NT2/D1 (cell line): ENCODE results near the gene PRPSAP2.
"Not testable (repeated sequence)": the region's sequence is repeated elsewhere in the genome, so short reads cannot be mapped to it uniquely, and the experiment has no call there.

Source experiments
- YY1 ChIP-seq: IDR thresholded peaks from 2 replicates; pipeline ENCODE4 v1.6.1; 2011; ENCODE audit not compliant: insufficient read length, insufficient read depth
- ZNF274 ChIP-seq: IDR thresholded peaks from 2 replicates; pipeline ENCODE4 v1.6.1; 2011; ENCODE audit warnings: mild to moderate bottlenecking, low read depth, low read length

DNA sequence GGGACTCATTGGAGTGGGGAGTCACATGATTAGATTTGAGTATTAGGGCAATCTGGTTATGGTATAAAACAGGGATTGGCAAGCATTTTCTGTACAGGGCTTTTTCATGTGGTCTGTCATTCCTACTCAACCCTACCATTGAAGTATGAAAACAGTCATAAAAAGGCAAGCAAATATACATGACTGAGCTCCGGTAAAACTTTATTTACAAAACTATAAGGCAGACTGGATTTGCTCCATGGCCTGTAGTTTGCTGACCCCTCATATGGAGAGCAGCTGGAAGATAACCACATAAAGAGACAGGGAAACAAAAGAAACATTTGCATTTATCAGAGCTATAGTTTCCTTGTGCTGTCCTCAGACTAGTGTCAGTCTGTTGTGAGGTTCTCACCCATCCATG lies 30.3 kb upstream of the PRPSAP2 start:
- not testable (repeated sequence) for TF ChIP-seq YY1, ZNF274
